Stimulated activated CD4-positive, alpha-beta T cell treated with anti-CD3 and anti-CD28 coated beads, Interleukin-2, amount 100 ng/mL, for 4 hours (primary cell): Measurements from ENCODE around the gene CRTC3.
"Not testable (repeated sequence)": the region's sequence is repeated elsewhere in the genome, so short reads cannot be mapped to it uniquely, and the experiment has no call there.

Experiments
- DNase-seq: peaks from one replicate; pipeline ENCODE4 v3.0.0-alpha.2; 2020; ENCODE audit warnings: low read depth

CRTC3 gene

DNA sequence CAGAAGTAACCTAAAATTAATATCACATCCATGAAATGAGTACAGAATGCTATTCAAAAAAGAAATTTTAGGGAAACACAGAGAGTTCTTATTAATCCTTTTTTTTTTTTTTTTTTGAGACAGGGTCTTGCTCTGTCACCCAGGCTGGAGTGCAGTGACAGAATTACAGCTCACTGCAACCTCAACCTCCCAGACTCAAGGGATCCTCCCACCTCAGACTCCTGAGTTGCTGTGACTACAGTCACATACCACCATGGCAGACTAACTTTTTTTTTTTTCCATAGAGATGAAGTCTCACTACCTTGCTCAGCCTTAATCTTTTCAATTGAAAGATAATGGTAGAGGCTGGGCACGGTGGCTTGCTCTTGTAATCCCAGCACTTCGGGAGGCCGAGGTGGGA lies 6.3 kb upstream of the CRTC3 start:
- no peak for DNase-seq

GRCh38 chr15:90524018-90524803 lies 5.5 kb upstream of the CRTC3 start:
- DNase-seq, result not testable (repeated sequence)

GRCh38 chr15:90529011-90529370 lies 732 bp upstream of the CRTC3 start:
- DNase-seq, result no peak

GRCh38 chr15:90530250-90531051 lies 728 bp downstream of the CRTC3 start:
- DNase-seq, result no peak

DNA sequence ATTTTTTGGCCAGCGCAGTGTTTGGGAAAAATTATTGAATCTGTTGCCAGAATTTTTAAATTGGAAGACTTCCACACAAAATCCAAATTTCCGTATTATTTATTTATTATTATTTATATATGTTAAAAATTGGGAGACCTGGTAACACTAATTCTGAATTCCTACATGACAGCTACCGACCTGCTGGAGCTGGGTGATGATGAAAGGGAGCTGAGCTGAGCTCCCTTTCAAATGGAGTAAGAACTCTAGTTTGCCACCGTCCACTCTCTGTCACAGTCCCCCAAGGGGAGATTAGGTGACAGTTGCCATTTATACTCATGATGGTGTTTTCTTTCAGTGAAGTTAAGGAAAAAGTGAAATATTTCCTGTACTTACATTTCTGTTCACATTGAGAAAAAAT lies 1.4 kb downstream of the CRTC3 start:
- no peak for DNase-seq

GRCh38 chr15:90535254-90535653 lies 5.5 kb downstream of the CRTC3 start:
- DNase-seq, result no peak

DNA sequence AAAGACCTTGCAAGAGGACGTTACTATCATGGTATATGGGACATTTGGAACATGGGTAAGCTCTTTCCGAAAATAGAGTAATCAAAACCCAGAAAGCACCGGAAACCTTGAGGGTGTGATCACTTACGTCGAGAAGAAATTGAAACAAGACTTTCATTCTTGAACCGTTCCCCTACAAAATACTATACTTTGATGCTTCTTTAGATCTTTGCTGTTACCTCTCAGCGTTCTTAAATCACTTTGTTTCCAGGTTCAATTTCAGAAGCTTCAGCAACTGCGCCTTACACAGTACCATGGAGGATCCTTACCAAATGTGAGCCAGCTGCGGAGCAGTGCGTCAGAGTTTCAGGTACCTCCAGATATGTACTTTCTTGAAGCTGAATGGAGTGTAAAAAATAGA lies 10.1 kb downstream of the CRTC3 start:
- DNase-seq, result no peak

- no peak for DNase-seq
Observed at GRCh38 chr15:90540768-90541167, 11.0 kb downstream of the CRTC3 start.

GRCh38 chr15:90545095-90545494 lies 15.4 kb downstream of the CRTC3 start:
- no peak for DNase-seq

GRCh38 chr15:90547540-90547939 lies 17.8 kb downstream of the CRTC3 start:
- no peak for DNase-seq

DNA sequence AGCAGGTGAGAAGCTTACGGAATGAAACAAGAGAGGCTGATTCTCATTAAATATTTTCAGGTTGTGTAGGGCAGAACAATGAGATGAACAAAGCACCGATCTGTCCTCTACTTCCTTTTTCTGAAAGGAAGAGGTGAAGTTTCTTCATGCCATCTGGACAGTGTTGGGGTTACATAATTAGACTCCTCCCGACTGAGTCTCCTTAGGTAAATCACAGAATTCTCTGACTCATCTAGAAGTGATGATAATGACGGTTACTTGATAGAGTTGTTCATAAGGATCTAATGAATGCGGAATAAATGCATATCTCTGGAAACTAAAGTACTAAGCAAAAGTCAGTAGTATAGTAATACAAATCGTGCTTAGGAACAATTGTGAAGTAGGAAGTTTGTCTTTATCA lies 21.2 kb downstream of the CRTC3 start:
- DNase-seq, result no peak

- no peak for DNase-seq
Observed at GRCh38 chr15:90552162-90552928, 22.6 kb downstream of the CRTC3 start.

DNA sequence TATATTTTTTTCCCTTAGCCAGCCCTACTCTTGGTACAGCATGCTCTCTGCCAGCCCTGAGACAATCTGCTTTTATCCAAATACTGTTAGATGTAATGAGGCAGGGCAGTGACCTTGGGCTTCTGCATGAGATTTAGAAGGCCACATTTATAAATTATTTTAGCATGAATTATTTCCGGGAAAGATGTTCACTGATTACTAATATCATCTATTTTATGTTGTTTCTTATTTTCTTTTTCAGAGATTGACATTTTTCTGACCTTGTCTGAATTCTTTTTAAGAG lies 23.1 kb downstream of the CRTC3 start:
- no peak for DNase-seq

- DNase-seq, result no peak
Observed at GRCh38 chr15:90553248-90553745, 23.6 kb downstream of the CRTC3 start.

- DNase-seq, result peak; percentile 41
Observed at GRCh38 chr15:90557186-90558084, 27.7 kb downstream of the CRTC3 start.

GRCh38 chr15:90558171-90558573 lies 28.4 kb downstream of the CRTC3 start:
- DNase-seq, result no peak

GRCh38 chr15:90559119-90559518 lies 29.4 kb downstream of the CRTC3 start:
- no peak for DNase-seq

- no peak for DNase-seq
Observed at GRCh38 chr15:90560229-90560776, 30.6 kb downstream of the CRTC3 start.

DNA sequence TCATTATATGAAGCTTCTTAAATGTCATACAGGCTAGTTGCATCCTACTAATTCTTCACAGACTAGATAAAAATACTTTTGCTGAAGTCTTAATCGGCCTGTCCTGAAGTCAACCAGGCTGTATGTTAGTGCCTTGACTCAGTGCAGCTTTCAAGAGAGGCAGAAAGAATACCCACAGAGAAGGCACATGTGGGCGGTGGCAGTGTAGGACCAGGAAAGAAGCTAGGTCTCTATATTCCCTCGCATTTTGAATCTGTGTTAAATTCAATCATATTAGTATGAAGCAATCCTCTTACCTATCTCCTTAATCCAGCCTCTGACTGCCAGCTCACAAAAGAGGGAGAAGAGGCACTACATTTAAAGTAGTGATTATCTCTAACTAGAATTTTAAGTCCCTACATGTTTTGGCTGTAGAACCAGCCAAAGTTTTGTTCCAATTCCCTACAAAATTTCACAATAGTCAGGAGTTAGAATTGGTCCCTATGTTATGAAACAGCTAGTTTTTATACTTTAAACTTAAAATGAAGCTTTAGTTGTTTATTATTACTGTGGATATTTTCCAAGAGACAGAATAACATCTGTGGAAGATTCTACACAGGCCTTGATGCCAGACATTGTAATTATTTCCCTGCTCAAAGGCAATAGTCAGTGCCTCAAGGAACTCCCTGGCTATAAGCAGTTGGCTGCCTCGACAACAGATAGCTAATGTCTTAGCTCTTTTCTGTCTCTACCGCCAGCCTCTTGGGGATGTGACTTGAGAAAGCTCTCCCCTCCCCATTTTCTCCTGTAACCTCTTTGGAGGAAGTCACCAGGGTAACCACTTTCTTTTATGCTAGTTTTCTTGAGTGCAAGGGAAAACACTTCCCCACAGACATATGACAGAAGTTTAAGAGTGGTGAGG lies 31.9 kb downstream of the CRTC3 start:
- no peak for DNase-seq

DNA sequence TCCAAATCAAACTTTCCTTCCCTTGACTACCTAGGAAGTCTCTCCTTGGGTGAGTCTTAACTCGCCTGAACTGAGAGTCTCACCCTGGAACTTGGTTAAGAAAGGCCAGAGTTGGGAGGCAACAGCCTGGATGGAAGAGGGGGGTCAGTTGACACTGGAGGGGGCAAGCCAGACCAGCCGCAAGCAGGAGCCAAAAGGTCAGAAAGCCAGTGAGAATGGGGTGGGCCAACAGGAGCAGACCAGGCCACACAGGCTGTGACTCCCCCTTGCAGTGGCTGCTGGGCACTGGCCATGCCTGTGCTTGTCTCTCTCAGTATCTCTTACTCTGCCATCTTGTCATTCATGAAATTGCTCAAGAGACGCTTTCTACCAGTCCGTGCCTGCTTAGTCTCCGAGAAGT lies 32.9 kb downstream of the CRTC3 start:
- no peak for DNase-seq
